Measurements from ENCODE around the gene NOS1AP.
A peak's percentile ranks its signal among the peaks of the same experiment; 100 is the strongest.

NOS1AP gene

DNA sequence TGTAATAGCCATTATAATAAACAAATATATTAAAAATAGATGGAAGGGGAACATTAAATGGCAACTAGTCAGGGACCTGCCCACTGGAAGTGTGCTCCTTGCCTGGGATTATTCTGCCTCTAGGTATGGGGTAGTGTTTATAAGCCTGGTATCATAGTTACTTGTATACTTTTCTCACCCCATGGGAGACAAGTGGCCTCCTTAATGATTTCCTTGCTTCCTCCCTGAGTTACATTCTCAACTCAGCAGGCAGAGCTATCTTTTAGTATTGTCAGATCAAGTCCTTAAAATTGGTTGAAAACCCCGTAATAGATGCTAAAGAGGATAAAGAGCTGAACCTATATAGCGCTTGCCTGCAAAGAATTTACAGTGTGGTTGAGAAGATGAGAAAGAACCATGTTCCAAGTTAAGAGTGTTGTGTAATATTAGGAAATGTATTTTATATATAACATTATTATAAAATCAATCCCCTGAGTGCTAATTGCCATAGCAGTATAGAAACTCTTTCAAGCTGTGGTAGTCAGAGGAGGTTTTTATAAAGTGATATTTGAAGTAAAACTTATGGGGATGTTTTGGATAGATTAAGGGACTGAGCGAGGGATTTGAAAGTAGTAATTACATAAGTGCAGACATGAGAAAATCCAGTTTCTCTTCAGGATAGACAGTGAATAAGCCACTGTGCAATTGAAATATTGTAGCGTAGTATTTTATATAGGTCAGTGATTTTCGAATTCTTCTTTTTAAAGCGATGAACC is 200.7 kb downstream of the NOS1AP start:
- TF ChIP-seq, protein P1, sequence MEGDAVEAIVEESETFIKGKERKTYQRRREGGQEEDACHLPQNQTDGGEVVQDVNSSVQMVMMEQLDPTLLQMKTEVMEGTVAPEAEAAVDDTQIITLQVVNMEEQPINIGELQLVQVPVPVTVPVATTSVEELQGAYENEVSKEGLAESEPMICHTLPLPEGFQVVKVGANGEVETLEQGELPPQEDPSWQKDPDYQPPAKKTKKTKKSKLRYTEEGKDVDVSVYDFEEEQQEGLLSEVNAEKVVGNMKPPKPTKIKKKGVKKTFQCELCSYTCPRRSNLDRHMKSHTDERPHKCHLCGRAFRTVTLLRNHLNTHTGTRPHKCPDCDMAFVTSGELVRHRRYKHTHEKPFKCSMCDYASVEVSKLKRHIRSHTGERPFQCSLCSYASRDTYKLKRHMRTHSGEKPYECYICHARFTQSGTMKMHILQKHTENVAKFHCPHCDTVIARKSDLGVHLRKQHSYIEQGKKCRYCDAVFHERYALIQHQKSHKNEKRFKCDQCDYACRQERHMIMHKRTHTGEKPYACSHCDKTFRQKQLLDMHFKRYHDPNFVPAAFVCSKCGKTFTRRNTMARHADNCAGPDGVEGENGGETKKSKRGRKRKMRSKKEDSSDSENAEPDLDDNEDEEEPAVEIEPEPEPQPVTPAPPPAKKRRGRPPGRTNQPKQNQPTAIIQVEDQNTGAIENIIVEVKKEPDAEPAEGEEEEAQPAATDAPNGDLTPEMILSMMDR (IDR thresholded peaks at IDR 0.05; ENCODE audit: insufficient read depth, low read length, poor library complexity, severe bottlenecking): no peak
- Histone ChIP-seq H3K36me3 (ENCODE audit: control insufficient read depth, insufficient read depth, low read length) (no peaks in the 10 kb centered on the region), H3K4me3 (replicated peaks; ENCODE audit: low read depth, low read length) (no peak overlapping the region), H3K27me3 (replicated peaks; ENCODE audit: control insufficient read depth, insufficient read depth, low read length) (no peaks in the 10 kb centered on the region)
- no peak for DNase-seq (ENCODE audit: extremely low read depth, insufficient read length)

DNA sequence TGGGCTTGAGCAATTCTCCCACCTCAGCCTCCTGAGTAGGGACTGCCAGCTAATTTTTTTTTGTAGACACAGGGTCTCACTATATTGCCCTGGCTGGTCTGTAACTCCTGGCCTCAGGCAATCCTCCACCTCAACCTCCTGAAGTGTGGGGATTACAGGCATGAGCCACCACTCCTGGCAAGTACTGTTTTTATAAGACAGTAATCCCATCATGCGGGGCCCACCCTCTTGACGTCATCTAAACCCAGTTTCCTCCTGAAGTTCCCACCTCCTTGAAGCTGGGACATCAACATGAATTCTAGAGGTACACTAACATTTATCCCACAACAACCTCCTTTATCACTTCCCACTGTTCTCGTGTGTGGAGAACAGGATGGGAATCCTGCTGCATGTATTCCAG is 202.5 kb downstream of the NOS1AP start:
- H3K27me3 ChIP-seq (replicated peaks; ENCODE audit: control insufficient read depth, insufficient read depth, low read length): no peaks in the 10 kb centered on the region
- no peak overlapping the region for H3K4me3 ChIP-seq (replicated peaks; ENCODE audit: low read depth, low read length)
- no peaks in the 10 kb centered on the region for H3K36me3 ChIP-seq (ENCODE audit: control insufficient read depth, insufficient read depth, low read length)
- TF ChIP-seq, protein P1 (IDR thresholded peaks at IDR 0.05; ENCODE audit: insufficient read depth, low read length, poor library complexity, severe bottlenecking): no peak
- no peak for DNase-seq (ENCODE audit: extremely low read depth, insufficient read length)

DNA sequence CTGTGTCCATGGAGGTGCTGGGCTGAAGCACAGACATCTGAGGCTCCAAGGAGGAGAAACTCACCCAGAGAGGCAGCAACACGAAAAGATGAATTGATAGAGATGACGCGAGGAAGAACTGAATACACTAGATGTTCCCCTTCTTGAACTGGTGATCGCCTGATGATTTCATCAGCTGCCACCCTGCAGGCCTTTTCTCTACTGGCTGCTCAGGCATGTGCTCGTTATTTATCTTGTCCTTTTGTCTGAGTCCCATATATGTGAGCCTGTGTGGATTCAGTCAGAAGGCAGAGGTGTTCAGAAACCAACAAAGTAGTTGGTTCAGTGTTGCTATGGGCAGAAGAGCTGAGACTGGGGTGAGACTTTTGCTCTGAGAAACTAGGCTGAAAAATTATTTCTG is 202.9 kb downstream of the NOS1AP start:
- Histone ChIP-seq H3K36me3 (ENCODE audit: control insufficient read depth, insufficient read depth, low read length) (no peaks in the 10 kb centered on the region), H3K4me3 (replicated peaks; ENCODE audit: low read depth, low read length) (no peak overlapping the region), H3K27me3 (replicated peaks; ENCODE audit: control insufficient read depth, insufficient read depth, low read length) (no peaks in the 10 kb centered on the region)
- TF ChIP-seq, protein P1 (IDR thresholded peaks at IDR 0.05; ENCODE audit: insufficient read depth, low read length, poor library complexity, severe bottlenecking): no peak
- no peak for DNase-seq (ENCODE audit: extremely low read depth, insufficient read length)

DNA sequence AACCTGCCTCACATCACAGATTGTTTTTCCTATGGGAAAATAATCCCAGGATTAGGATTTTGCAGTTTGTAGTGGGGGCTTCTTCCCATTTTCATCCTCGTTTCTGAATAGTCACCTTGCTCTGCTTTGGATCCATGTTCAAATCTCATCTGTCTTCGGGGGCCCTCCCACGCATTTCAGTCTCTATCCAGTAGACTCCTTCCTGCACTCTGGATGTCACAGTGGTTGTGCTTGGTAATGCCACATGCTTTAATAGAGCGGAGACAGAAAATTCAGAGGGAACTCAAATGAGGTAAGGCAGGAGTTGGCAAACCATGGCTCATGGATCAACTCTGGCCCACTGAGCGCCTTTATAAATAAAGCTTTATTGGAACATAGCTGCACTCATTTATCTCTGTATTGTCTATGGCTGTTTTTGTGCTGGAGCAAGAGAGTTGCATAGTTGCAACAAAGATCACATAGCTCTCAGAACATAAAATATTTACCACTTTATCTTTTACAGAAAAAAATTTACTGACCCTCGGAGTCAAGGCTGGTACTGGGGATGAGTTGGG is 206.2 kb downstream of the NOS1AP start:
- Histone ChIP-seq H3K36me3 (ENCODE audit: control insufficient read depth, insufficient read depth, low read length) (no peaks in the 10 kb centered on the region), H3K4me3 (replicated peaks; ENCODE audit: low read depth, low read length) (no peak overlapping the region), H3K27me3 (replicated peaks; ENCODE audit: control insufficient read depth, insufficient read depth, low read length) (no peaks in the 10 kb centered on the region)
- TF ChIP-seq, protein P1 (IDR thresholded peaks at IDR 0.05; ENCODE audit: insufficient read depth, low read length, poor library complexity, severe bottlenecking): no peak
- no peak for DNase-seq (ENCODE audit: extremely low read depth, insufficient read length)

DNA sequence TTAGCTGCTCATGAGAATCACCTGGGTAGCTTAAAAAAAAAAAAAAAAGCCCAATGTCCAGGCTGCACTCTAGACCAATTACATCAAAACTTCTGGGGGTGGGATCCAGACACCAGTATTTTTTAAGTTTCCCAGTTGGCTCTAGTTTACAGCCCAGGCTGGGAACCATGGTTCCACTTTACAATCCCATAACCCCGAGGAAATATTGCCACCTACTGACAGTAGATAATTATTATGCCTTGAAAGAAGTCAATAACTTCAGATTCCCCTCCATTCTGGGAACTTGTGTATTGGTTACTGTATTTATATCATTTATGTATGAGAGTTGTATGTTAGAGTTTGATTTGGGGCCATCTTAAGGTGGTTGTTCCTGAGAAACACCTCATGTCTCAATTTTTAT is 207.0 kb downstream of the NOS1AP start:
- TF ChIP-seq, protein P1 (IDR thresholded peaks at IDR 0.05; ENCODE audit: insufficient read depth, low read length, poor library complexity, severe bottlenecking): peak; percentile 46
- Histone ChIP-seq H3K36me3 (ENCODE audit: control insufficient read depth, insufficient read depth, low read length) (no peaks in the 10 kb centered on the region), H3K27me3 (replicated peaks; ENCODE audit: control insufficient read depth, insufficient read depth, low read length) (no peaks in the 10 kb centered on the region), H3K4me3 (replicated peaks; ENCODE audit: low read depth, low read length) (no peak overlapping the region)
- no peak for DNase-seq (ENCODE audit: extremely low read depth, insufficient read length)
